HepG2 (cell line): ENCODE measurements around the gene ABCG1. TPM values are rescaled to one million over a fixed set of nuclear protein-coding genes. Genes with fewer than 3 reads are reported as not detected.

Experiments used
- BCL6 ChIP-seq: IDR thresholded peaks from 2 replicates; pipeline ENCODE4 v1.6.1; 2016; ENCODE audit warnings: missing genetic modification reagents, missing compliant biosample characterization
- FLYWCH1 ChIP-seq: sonication (generic); formaldehyde crosslinking; IDR thresholded peaks from 2 replicates; pipeline ENCODE4 v1.8.1; 2023; ENCODE audit warnings: mild to moderate bottlenecking, missing genetic modification reagents
- FOXC1 ChIP-seq: sonication (generic); formaldehyde crosslinking; IDR thresholded peaks from 2 replicates; pipeline ENCODE4 v1.8.0; 2022; ENCODE audit warnings: mild to moderate bottlenecking, missing genetic modification reagents, borderline replicate concordance
- GABPA ChIP-seq, 2 experiments: IDR thresholded peaks; 2 replicates each; pipeline ENCODE4 v1.6.1; 2011 to 2016; ENCODE audit warnings: low read depth in 2 of 2, low read length in 1 of 2, missing biosample characterization in 1 of 2, missing genetic modification characterization in 1 of 2
- GABPB1 ChIP-seq: IDR thresholded peaks from 2 replicates; pipeline ENCODE4 v1.6.1; 2016; ENCODE audit warnings: mild to moderate bottlenecking, missing genetic modification reagents, moderate library complexity, missing compliant biosample characterization
- MAF1 ChIP-seq: sonication (generic); formaldehyde crosslinking; IDR thresholded peaks from 2 replicates; pipeline ENCODE4 v1.5.0; 2020; ENCODE audit warnings: missing genetic modification reagents, borderline replicate concordance
- MATR3 ChIP-seq: sonication (generic); formaldehyde crosslinking; IDR thresholded peaks from 2 replicates; pipeline ENCODE4 v1.4.0; 2020; ENCODE audit warnings: missing genetic modification reagents
- RXRA ChIP-seq: sonication (generic); formaldehyde crosslinking; IDR thresholded peaks from 2 replicates; pipeline ENCODE4 v1.5.1; 2020; ENCODE audit warnings: missing genetic modification reagents
- SKI ChIP-seq: fragments of 450-650 bp; IDR thresholded peaks from one replicate; pipeline ENCODE4 v1.6.1; 2018; ENCODE audit warnings: mild to moderate bottlenecking; ENCODE audit not compliant: partially characterized antibody
- ZBTB21 ChIP-seq: sonication (generic); formaldehyde crosslinking; IDR thresholded peaks from 2 replicates; pipeline ENCODE4 v1.4.0; 2020; ENCODE audit warnings: missing genetic modification reagents
- ZC3H13 ChIP-seq: sonication (generic); formaldehyde crosslinking; IDR thresholded peaks from 2 replicates; pipeline ENCODE4 v1.8.1; 2023; ENCODE audit warnings: mild to moderate bottlenecking, missing genetic modification reagents, moderate library complexity
- ZNF121 ChIP-seq: sonication (generic); formaldehyde crosslinking; IDR thresholded peaks from 2 replicates; pipeline ENCODE4 v1.5.0; 2020; ENCODE audit warnings: mild to moderate bottlenecking, missing genetic modification reagents
- ZNF138 ChIP-seq: sonication (generic); formaldehyde crosslinking; IDR thresholded peaks from 2 replicates; pipeline ENCODE4 v1.5.0; 2020; ENCODE audit warnings: mild to moderate bottlenecking, low read depth, missing genetic modification reagents
- ZNF343 ChIP-seq: sonication (generic); formaldehyde crosslinking; IDR thresholded peaks from 2 replicates; pipeline ENCODE4 v1.4.0; 2020; ENCODE audit warnings: mild to moderate bottlenecking, missing genetic modification reagents
- ZNF431 ChIP-seq: sonication (generic); formaldehyde crosslinking; IDR thresholded peaks from 2 replicates; pipeline ENCODE4 v1.9.0; 2022; ENCODE audit warnings: missing genetic modification reagents, low read depth, mild to moderate bottlenecking, borderline replicate concordance
- ZNF7 ChIP-seq: IDR thresholded peaks from 2 replicates; pipeline ENCODE4 v1.6.1; 2016; ENCODE audit warnings: missing biosample characterization, missing genetic modification reagents
- ZNF724P ChIP-seq: sonication (generic); formaldehyde crosslinking; IDR thresholded peaks from 2 replicates; pipeline ENCODE4 v1.8.0; 2022; ENCODE audit warnings: missing genetic modification reagents, borderline replicate concordance
- ZNF772 ChIP-seq: sonication (generic); formaldehyde crosslinking; IDR thresholded peaks from 2 replicates; pipeline ENCODE4 v1.5.0; 2020; ENCODE audit warnings: mild to moderate bottlenecking, missing genetic modification reagents
- ZNF839 ChIP-seq: sonication (generic); formaldehyde crosslinking; IDR thresholded peaks from 2 replicates; pipeline ENCODE4 v1.4.0; 2020; ENCODE audit warnings: missing genetic modification reagents, mild to moderate bottlenecking, borderline replicate concordance
- ZNF891 ChIP-seq: sonication (generic); formaldehyde crosslinking; IDR thresholded peaks from 2 replicates; pipeline ENCODE4 v1.5.0; 2020; ENCODE audit warnings: mild to moderate bottlenecking, missing genetic modification reagents
- polyA plus RNA-seq, 8 experiments: library from polyadenylated mRNA; depleted of rRNA in 3 of 8; stranded (reverse) in 7 of 8; unstranded in 1 of 8; fragments of >200 nt; fragmentation: Illumina TruSeq in 4 of 8; extraction: Trizol in 4 of 8; gene quantifications; 2 replicates each; pipeline versions ENCODE4 v1.2.1 to v1.2.3, GENCODE V29; 2011 to 2016; ENCODE audit warnings: low read depth in 4 of 8, missing spikeins in 1 of 8, mixed read lengths in 1 of 8; ENCODE audit not compliant: insufficient read depth in 1 of 8
- total RNA-seq, 5 experiments: library from RNA; depleted of rRNA; stranded (reverse); fragments of >200 nt; fragmentation: Illumina TruSeq; extraction: Trizol; gene quantifications; 2 replicates each; pipeline ENCODE4 v1.2.3, GENCODE V29; 2016; ENCODE audit warnings: low read depth in 1 of 5
- TF ChIP-seq, protein P1 (sequence below): sonication (generic); formaldehyde crosslinking; IDR thresholded peaks from 2 replicates; pipeline ENCODE4 v1.5.0; 2020; ENCODE audit warnings: missing genetic modification reagents, mild to moderate bottlenecking, borderline replicate concordance
- TF ChIP-seq, protein P2 (sequence below): sonication (generic); formaldehyde crosslinking; IDR thresholded peaks from 2 replicates; pipeline ENCODE4 v1.5.1; 2020; ENCODE audit warnings: mild to moderate bottlenecking, missing genetic modification reagents, borderline replicate concordance
- TF ChIP-seq, protein P3 (sequence below), 2 experiments: sonication (generic) in 1 of 2; formaldehyde crosslinking in 1 of 2; IDR thresholded peaks; 2 replicates each; pipeline versions ENCODE4 v1.4.0 to v1.6.1; 2018 to 2020; ENCODE audit warnings: missing genetic modification reagents in 2 of 2, borderline replicate concordance in 1 of 2, low read depth in 1 of 2, mild to moderate bottlenecking in 1 of 2, missing biosample characterization in 1 of 2
- TF ChIP-seq, protein P4 (sequence below): sonication (generic); formaldehyde crosslinking; IDR thresholded peaks from 2 replicates; pipeline ENCODE4 v1.5.0; 2020; ENCODE audit warnings: mild to moderate bottlenecking, missing genetic modification reagents, moderate library complexity

ABCG1 gene
- total and polyA plus RNA-seq, 2 of the 13 experiments (the other 11 are each of a cell fraction or from before 2014, with no cell fraction given): 0.04 TPM; not detected in 1

DNA sequence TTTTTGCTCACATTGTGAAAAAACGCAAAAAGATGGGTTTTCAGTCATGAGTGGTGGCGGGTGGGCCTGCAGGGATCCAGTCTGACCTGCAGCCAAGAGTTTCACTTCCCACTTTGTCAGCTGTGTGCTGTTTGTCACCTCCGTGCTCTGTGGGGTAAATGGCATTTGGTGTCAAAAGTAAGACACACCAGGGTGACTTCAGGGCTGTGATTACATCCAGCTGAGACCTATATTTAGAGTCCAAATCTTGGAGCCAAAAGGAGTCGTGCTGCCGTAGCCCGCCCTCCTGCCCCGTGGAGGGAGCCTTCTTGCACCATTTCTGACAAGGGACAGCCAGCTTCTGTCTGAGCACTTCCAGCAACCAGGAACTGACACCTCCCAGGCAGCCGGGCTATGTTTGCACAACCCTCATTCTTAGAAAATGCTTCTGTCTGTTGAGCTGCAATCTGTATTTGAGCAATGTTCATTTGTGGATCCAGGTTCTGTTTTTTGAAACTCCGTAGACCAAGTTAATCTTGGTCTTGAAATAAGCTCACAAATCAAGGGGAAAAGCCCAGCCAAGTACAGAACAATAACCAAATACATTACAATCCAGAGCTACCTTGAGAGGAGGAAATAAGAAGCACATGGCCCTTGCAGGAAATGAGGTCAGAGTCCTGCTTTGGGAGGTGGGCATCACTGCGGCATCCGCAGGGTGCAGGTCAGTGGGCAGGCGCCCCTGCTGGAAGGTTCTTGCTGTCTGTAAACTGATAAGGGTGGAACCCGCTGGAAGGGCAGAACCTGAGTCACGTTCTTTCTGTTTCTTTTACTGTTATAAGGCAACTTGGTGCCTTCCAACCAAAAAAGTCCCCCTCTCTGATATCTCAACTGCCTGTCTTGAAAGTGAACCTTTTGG, 14.4 kb downstream of the ABCG1 start (continued):
- TF ChIP-seq ZC3H13 (CRISPR knock-in tag) (no peak), GABPA (IDR thresholded peaks at IDR 0.05; ENCODE audit: low read depth, low read length) (peak; percentile 22; the same call in 1 of the 2 replicates), GABPA (CRISPR knock-in tag; IDR thresholded peaks at IDR 0.05; ENCODE audit: low read depth) (peak; percentile 72), ZNF772 (no peak), ZNF839 (no peak), RXRA (peak; percentile 28; the same call in 1 of the 2 replicates), ZNF121 (CRISPR knock-in tag) (no peak), FOXC1 (CRISPR knock-in tag) (no peak), ZNF7 (CRISPR knock-in tag) (no peak), ZNF138 (CRISPR knock-in tag) (no peak), ZBTB21 (CRISPR knock-in tag) (0 out of 2 replicates have a peak, but pooled peaks have one; percentile 36), GABPB1 (CRISPR knock-in tag) (peak; percentile 46; the same call in 1 of the 2 replicates), ZNF891 (no peak), FLYWCH1 (no peak), ZNF431 (CRISPR knock-in tag) (no peak), MAF1 (CRISPR knock-in tag) (no peak), SKI (no peak), MATR3 (CRISPR knock-in tag) (no peak), ZNF724P (CRISPR knock-in tag) (no peak), ZNF343 (CRISPR knock-in tag) (no peak), BCL6 (CRISPR knock-in tag) (peak; percentile 79)
- TF ChIP-seq, protein P1, sequence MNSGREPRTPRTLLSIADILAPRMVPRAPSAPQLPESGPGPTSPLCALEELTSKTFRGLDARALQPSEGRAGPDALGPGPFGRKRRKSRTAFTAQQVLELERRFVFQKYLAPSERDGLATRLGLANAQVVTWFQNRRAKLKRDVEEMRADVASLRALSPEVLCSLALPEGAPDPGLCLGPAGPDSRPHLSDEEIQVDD (CRISPR knock-in tag): no peak
- TF ChIP-seq, protein P2, sequence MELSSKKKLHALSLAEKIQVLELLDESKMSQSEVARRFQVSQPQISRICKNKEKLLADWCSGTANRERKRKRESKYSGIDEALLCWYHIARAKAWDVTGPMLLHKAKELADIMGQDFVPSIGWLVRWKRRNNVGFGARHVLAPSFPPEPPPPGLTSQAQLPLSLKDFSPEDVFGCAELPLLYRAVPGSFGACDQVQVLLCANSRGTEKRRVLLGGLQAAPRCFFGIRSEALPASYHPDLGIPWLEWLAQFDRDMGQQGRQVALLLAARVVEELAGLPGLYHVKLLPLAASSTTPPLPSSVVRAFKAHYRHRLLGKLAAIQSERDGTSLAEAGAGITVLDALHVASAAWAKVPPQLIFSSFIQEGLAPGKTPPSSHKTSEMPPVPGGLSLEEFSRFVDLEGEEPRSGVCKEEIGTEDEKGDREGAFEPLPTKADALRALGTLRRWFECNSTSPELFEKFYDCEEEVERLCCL (CRISPR knock-in tag): no peak
- TF ChIP-seq, protein P3, sequence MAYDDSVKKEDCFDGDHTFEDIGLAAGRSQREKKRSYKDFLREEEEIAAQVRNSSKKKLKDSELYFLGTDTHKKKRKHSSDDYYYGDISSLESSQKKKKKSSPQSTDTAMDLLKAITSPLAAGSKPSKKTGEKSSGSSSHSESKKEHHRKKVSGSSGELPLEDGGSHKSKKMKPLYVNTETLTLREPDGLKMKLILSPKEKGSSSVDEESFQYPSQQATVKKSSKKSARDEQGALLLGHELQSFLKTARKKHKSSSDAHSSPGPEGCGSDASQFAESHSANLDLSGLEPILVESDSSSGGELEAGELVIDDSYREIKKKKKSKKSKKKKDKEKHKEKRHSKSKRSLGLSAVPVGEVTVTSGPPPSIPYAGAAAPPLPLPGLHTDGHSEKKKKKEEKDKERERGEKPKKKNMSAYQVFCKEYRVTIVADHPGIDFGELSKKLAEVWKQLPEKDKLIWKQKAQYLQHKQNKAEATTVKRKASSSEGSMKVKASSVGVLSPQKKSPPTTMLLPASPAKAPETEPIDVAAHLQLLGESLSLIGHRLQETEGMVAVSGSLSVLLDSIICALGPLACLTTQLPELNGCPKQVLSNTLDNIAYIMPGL (CRISPR knock-in tag; IDR thresholded peaks at IDR 0.05; ENCODE audit: borderline replicate concordance in 1 of 2, low read depth in 1 of 2): 0 out of 4 replicates have a peak, but pooled peaks of 1 of the 2 experiments have one; percentile 12
- TF ChIP-seq, protein P4, sequence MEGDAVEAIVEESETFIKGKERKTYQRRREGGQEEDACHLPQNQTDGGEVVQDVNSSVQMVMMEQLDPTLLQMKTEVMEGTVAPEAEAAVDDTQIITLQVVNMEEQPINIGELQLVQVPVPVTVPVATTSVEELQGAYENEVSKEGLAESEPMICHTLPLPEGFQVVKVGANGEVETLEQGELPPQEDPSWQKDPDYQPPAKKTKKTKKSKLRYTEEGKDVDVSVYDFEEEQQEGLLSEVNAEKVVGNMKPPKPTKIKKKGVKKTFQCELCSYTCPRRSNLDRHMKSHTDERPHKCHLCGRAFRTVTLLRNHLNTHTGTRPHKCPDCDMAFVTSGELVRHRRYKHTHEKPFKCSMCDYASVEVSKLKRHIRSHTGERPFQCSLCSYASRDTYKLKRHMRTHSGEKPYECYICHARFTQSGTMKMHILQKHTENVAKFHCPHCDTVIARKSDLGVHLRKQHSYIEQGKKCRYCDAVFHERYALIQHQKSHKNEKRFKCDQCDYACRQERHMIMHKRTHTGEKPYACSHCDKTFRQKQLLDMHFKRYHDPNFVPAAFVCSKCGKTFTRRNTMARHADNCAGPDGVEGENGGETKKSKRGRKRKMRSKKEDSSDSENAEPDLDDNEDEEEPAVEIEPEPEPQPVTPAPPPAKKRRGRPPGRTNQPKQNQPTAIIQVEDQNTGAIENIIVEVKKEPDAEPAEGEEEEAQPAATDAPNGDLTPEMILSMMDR (CRISPR knock-in tag): 0 out of 2 replicates have a peak, but pooled peaks have one; percentile 9
